Activated T-cell treated with anti-CD3 and anti-CD28 coated beads, Interleukin-2, amount 50 U/mL, for 24 hours (primary cell): Measurements from ENCODE around the gene PPP2R3A.
"Not testable (repeated sequence)": the region's sequence is repeated elsewhere in the genome, so short reads cannot be mapped to it uniquely, and the experiment has no call there.

Experiments used
- DNase-seq: peaks from one replicate; pipeline ENCODE4 v3.0.0-alpha.2; 2020
- H3K27ac Mint-ChIP-seq: 2 replicates; pipeline ENCODE4 v1.8.0; 2020; ENCODE audit warnings: mild to moderate bottlenecking, mixed read lengths
- H3K27me3 Mint-ChIP-seq: 2 replicates; pipeline ENCODE4 v1.8.0; 2020; ENCODE audit warnings: mixed read lengths
- H3K36me3 Mint-ChIP-seq: 2 replicates; pipeline ENCODE4 v1.8.0; 2020; ENCODE audit warnings: low read depth, mixed read lengths
- H3K4me1 Mint-ChIP-seq: 2 replicates; pipeline ENCODE4 v1.8.0; 2020; ENCODE audit warnings: low read depth, mixed read lengths
- H3K4me3 Mint-ChIP-seq: 2 replicates; pipeline ENCODE4 v1.8.0; 2020; ENCODE audit warnings: mild to moderate bottlenecking, moderate library complexity, mixed read lengths
- H3K9me3 Mint-ChIP-seq: 2 replicates; pipeline ENCODE4 v1.8.0; 2020; ENCODE audit warnings: mixed read lengths

The PPP2R3A gene

DNA sequence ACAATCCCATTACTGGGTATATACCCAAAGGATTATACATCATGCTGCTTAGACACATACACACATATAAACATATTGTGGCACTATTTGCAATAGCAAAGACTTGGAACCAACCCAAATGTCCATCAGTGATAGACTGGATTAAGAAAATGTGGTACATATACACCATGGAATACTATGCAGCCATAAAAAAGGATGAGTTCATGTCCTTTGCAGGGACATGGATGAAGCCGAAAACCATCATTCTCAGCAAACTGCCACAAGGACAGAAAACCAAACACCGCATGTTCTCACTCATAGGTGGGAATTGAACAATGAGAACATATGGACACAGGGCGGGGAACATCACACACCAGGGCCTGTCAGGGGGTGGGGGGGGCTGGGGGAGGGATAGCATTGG is 166.1 kb downstream of the PPP2R3A start:
- H3K4me3 Mint-ChIP-seq, H3K27ac Mint-ChIP-seq, H3K27me3 Mint-ChIP-seq, H3K9me3 Mint-ChIP-seq, DNase-seq, H3K36me3 Mint-ChIP-seq, H3K4me1 Mint-ChIP-seq: not testable (repeated sequence)

GRCh38 chr3:136134091-136134490 is 168.6 kb downstream of the PPP2R3A start:
- no peaks in the 10 kb centered on the region for H3K9me3 Mint-ChIP-seq
- no peak overlapping the region for H3K27ac Mint-ChIP-seq
- DNase-seq: no peak
- H3K36me3 Mint-ChIP-seq: no peaks in the 10 kb centered on the region
- H3K27me3 Mint-ChIP-seq: no peaks in the 10 kb centered on the region
- H3K4me3 Mint-ChIP-seq: no peak overlapping the region
- H3K4me1 Mint-ChIP-seq: peaks cover 10% of the 10 kb centered on the region

DNA sequence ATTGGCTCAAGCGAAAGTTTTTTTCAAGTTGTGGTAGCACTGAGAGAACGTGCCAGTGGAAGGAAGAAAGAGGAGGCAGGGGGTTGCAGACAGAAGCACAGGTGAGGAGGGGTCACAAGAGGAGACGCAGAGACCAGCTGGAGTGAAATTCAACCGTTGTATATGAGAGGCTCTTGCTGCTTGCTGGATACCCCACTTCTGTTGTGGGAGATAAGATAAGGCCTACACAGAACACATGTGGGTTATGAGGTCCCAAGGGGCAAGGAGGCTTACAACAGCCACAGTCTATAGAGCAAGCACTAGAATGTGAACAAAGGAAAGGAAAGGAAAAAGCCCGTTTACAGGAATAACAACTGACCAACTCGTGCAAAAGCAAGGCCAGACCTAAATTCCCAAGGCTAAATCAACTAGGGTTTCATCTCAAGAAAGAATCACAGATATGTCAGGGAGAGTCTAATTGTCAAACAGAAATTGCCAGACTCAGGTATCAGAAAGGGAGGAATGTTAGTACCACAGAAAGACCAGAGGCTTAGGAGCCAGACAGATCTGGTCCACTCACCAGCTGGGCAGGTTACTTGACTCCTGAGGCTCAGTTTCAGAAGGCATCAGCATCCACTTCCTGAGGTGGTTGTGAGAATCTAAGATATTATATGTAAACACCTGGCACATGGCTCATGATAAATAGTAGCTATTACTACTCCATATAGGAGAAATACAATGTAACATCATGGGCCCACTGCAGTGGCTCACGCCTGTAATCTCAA is 169.7 kb downstream of the PPP2R3A start:
- no peak for DNase-seq
- H3K27me3 Mint-ChIP-seq: no peaks in the 10 kb centered on the region
- H3K9me3 Mint-ChIP-seq: no peaks in the 10 kb centered on the region
- no peaks in the 10 kb centered on the region for H3K36me3 Mint-ChIP-seq
- peak overlapping the region; percentile 39 for H3K27ac Mint-ChIP-seq
- H3K4me1 Mint-ChIP-seq: peaks cover 10% of the 10 kb centered on the region
- no peak overlapping the region for H3K4me3 Mint-ChIP-seq

- H3K27ac Mint-ChIP-seq: no peak overlapping the region
- H3K4me3 Mint-ChIP-seq: no peak overlapping the region
- peaks cover 14% of the 10 kb centered on the region for H3K4me1 Mint-ChIP-seq
- H3K36me3 Mint-ChIP-seq: no peaks in the 10 kb centered on the region
- DNase-seq: no peak
- H3K27me3 Mint-ChIP-seq: no peaks in the 10 kb centered on the region
- no peaks in the 10 kb centered on the region for H3K9me3 Mint-ChIP-seq
Observed at GRCh38 chr3:136136454-136136853, 170.9 kb downstream of the PPP2R3A start.

GRCh38 chr3:136141291-136141785 is 175.8 kb downstream of the PPP2R3A start:
- no peaks in the 10 kb centered on the region for H3K27me3 Mint-ChIP-seq
- H3K9me3 Mint-ChIP-seq: no peaks in the 10 kb centered on the region
- peak overlapping the region; percentile 8 for H3K27ac Mint-ChIP-seq
- no peak overlapping the region for H3K4me3 Mint-ChIP-seq
- peaks cover 14% of the 10 kb centered on the region for H3K36me3 Mint-ChIP-seq
- no peak for DNase-seq
- peaks cover 30% of the 10 kb centered on the region for H3K4me1 Mint-ChIP-seq

GRCh38 chr3:136141891-136142290 is 176.4 kb downstream of the PPP2R3A start:
- Mint-ChIP-seq H3K4me3 (no peak overlapping the region), H3K27me3 (no peaks in the 10 kb centered on the region), H3K36me3 (peaks cover 16% of the 10 kb centered on the region), H3K27ac (peak overlapping the region; percentile 12), H3K4me1 (peaks cover 32% of the 10 kb centered on the region), H3K9me3 (no peaks in the 10 kb centered on the region)
- DNase-seq: no peak

DNA sequence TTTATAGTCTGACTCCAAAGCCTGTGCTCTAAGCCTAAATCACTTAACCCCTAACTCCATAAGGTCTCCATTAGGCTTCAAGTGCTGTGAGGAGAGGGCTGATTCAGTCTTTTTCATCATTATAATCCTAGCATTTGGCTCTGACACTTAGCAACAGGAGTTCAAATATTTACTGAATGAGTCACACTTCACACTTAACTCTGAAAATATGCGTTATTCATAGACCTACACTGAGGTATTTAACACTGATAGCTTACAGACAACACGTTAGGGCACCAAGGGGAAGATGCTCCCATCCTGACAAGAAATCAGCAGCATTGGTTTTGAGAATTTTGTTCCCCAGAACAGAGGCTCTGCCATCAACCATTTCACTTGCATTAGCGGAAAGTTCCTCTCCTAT is 177.1 kb downstream of the PPP2R3A start:
- Mint-ChIP-seq H3K4me3 (no peak overlapping the region), H3K4me1 (peaks cover 39% of the 10 kb centered on the region), H3K27ac (peak overlapping the region; percentile 61), H3K27me3 (no peaks in the 10 kb centered on the region), H3K36me3 (peaks cover 20% of the 10 kb centered on the region), H3K9me3 (no peaks in the 10 kb centered on the region)
- no peak for DNase-seq

DNA sequence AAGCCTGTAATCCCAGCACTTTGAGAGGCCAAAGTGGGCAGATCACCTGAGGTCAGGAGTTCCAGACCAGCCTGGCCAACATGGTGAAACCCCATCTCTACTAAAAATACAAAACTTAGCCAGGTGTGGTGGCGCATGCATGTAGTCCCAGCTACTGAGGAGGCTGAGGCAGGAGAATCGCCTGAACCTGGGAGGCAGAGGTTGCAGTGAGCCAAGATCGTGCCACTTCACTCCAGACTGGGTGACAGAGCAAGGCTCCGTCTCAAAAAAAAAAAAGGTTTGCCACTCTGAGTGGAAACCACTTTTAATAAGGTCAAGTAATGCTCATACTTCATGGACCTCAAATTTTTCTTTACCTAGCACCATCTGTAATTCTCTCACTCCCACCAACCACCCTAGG is 178.9 kb downstream of the PPP2R3A start:
- not testable (repeated sequence) for H3K4me3 Mint-ChIP-seq, DNase-seq
- peak overlapping the region; percentile 16 for H3K27ac Mint-ChIP-seq

GRCh38 chr3:136146981-136147729 is 181.6 kb downstream of the PPP2R3A start:
- peak overlapping the region; percentile 67 for H3K27ac Mint-ChIP-seq
- no peak overlapping the region for H3K4me3 Mint-ChIP-seq
- no peaks in the 10 kb centered on the region for H3K27me3 Mint-ChIP-seq
- peaks cover 62% of the 10 kb centered on the region for H3K4me1 Mint-ChIP-seq
- no peaks in the 10 kb centered on the region for H3K9me3 Mint-ChIP-seq
- DNase-seq: no peak
- peaks cover 60% of the 10 kb centered on the region for H3K36me3 Mint-ChIP-seq

More for the DNA sequence above, 178.9 kb downstream of the PPP2R3A start:
- Mint-ChIP-seq H3K36me3 (peaks cover 34% of the 10 kb centered on the region), H3K4me1 (peaks cover 47% of the 10 kb centered on the region)
- H3K27me3 Mint-ChIP-seq, H3K9me3 Mint-ChIP-seq: not testable (repeated sequence)

- Mint-ChIP-seq H3K9me3 (no peaks in the 10 kb centered on the region), H3K27ac (peak overlapping the region; percentile 84), H3K4me1 (peaks cover 72% of the 10 kb centered on the region), H3K36me3 (peaks cover 74% of the 10 kb centered on the region), H3K27me3 (no peaks in the 10 kb centered on the region), H3K4me3 (no peak overlapping the region)
- no peak for DNase-seq
Observed at GRCh38 chr3:136149667-136150066, 184.1 kb downstream of the PPP2R3A start.

DNA sequence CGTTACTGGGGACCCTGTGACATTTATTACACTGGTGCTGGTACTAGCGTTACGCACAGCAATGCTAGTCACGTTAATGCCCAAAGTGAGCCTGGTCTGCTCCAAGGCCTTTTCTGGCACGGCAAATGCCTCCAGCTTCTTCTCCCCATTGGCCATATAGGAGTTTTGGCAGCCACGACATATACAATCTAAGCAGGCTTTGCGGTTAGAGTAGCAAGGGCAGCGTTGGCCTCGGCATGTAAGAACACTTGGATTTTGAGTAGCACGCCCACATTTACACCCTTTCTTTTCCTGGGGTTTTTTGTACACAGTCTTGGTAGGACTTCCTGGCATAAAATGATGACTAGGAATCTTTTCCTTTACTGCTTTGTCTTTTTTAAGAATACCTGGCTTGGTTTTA is 185.7 kb downstream of the PPP2R3A start:
- H3K9me3 Mint-ChIP-seq: no peaks in the 10 kb centered on the region
- H3K4me3 Mint-ChIP-seq: no peak overlapping the region
- peaks cover 79% of the 10 kb centered on the region for H3K4me1 Mint-ChIP-seq
- peak overlapping the region; percentile 41 for H3K27ac Mint-ChIP-seq
- no peak for DNase-seq
- H3K36me3 Mint-ChIP-seq: peaks cover 63% of the 10 kb centered on the region
- no peaks in the 10 kb centered on the region for H3K27me3 Mint-ChIP-seq

GRCh38 chr3:136152176-136152843 is 186.8 kb downstream of the PPP2R3A start:
- Mint-ChIP-seq H3K27me3 (no peaks in the 10 kb centered on the region), H3K27ac (peak overlapping the region; percentile 41), H3K36me3 (peaks cover 57% of the 10 kb centered on the region), H3K4me3 (no peak overlapping the region), H3K4me1 (peaks cover 77% of the 10 kb centered on the region), H3K9me3 (no peaks in the 10 kb centered on the region)
- DNase-seq: no peak

DNA sequence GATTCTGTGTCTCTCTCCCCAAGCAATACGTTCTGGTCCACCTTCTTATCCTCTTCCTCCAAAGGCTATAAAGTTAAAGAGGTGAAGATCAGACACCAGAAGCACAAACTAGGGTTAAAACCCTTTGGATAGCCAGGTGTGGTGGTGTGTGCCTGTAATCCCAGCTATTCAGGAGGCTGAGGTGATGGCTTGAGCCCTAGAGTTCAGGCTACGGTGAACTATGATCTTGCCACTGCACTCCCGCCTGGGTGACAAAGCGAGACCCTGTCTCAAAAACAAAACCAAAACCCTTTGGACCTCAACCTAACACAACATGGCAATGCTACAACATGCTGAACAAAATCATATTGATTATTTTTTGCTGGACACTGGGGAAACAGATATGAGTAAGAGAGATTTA is 187.4 kb downstream of the PPP2R3A start:
- peaks cover 76% of the 10 kb centered on the region for H3K4me1 Mint-ChIP-seq
- no peaks in the 10 kb centered on the region for H3K27me3 Mint-ChIP-seq
- peaks cover 59% of the 10 kb centered on the region for H3K36me3 Mint-ChIP-seq
- no peaks in the 10 kb centered on the region for H3K9me3 Mint-ChIP-seq
- H3K4me3 Mint-ChIP-seq: no peak overlapping the region
- no peak for DNase-seq
- H3K27ac Mint-ChIP-seq: peak overlapping the region; percentile 41

GRCh38 chr3:136161516-136161915 is 196.0 kb downstream of the PPP2R3A start:
- no peaks in the 10 kb centered on the region for H3K27me3 Mint-ChIP-seq
- peaks cover 34% of the 10 kb centered on the region for H3K36me3 Mint-ChIP-seq
- H3K27ac Mint-ChIP-seq: no peak overlapping the region
- H3K4me3 Mint-ChIP-seq: no peak overlapping the region
- H3K4me1 Mint-ChIP-seq: peaks cover 64% of the 10 kb centered on the region
- no peak for DNase-seq
- H3K9me3 Mint-ChIP-seq: peaks cover 5% of the 10 kb centered on the region
